ENCODE results near the gene TNFRSF9. TPM values are rescaled to one million over a fixed set of nuclear protein-coding genes. Genes with fewer than 3 reads are reported as not detected.

Gene TNFRSF9
- total and polyA plus RNA-seq, 9 of the 15 experiments (the other 6 are each of a cell fraction or from before 2014, with no cell fraction given): 0.04 to 0.29 (median 0.08) TPM; not detected in 1

- peak; percentile 92 to 97 for TF ChIP-seq MNT (conservative IDR thresholded peaks at IDR 0.05)
- no peak for TF ChIP-seq TAF15 (IDR thresholded peaks at IDR 0.05; ENCODE audit: low read depth, low read length)
- TF ChIP-seq GABPB2 (CRISPR knock-in tag; conservative IDR thresholded peaks at IDR 0.05): no peak
- 0 out of 2 replicates have a peak, but pooled peaks have one; percentile 43 for TF ChIP-seq ZNF584 (CRISPR knock-in tag; IDR thresholded peaks at IDR 0.05; ENCODE audit: low read depth)
- TF ChIP-seq ZNF449 (CRISPR knock-in tag; IDR thresholded peaks at IDR 0.05): no peak
- TF ChIP-seq ZNF253 (CRISPR knock-in tag; conservative IDR thresholded peaks at IDR 0.05): no peak
- TF ChIP-seq EZH2 (IDR thresholded peaks at IDR 0.05; ENCODE audit: borderline replicate concordance, low read depth, low read length): no peak
- peak; percentile 50; the same call in 1 of the 2 replicates for TF ChIP-seq ZNF175 (CRISPR knock-in tag; IDR thresholded peaks at IDR 0.05; ENCODE audit: low read depth)
- no peak for TF ChIP-seq ZNF764 (CRISPR knock-in tag; IDR thresholded peaks at IDR 0.05; ENCODE audit: low read depth)
- peak; percentile 99 for TF ChIP-seq HNRNPLL (IDR thresholded peaks at IDR 0.05; ENCODE audit: low read depth, low read length, poor library complexity, severe bottlenecking)
- no peak; the same call in 1 of the 2 replicates for TF ChIP-seq NCOA1 (IDR thresholded peaks at IDR 0.05; ENCODE audit: low read depth)
- TF ChIP-seq IRF2 (CRISPR knock-in tag; IDR thresholded peaks at IDR 0.05): no peak
- TF ChIP-seq SP1 (CRISPR knock-in tag; IDR thresholded peaks at IDR 0.05): peak; percentile 96
- TF ChIP-seq ZBTB9 (CRISPR knock-in tag; IDR thresholded peaks at IDR 0.05): peak; percentile 56; the same call in 1 of the 2 replicates
- peak; percentile 96 for TF ChIP-seq ZNF740 (CRISPR knock-in tag; IDR thresholded peaks at IDR 0.05)
- no peak; a peak in 1 of 4 replicates for TF ChIP-seq ZNF740 (tag; IDR thresholded peaks at IDR 0.05)
- no peak for TF ChIP-seq SREBF2 (CRISPR knock-in tag; IDR thresholded peaks at IDR 0.05)
- TF ChIP-seq BACH1 (tag; IDR thresholded peaks at IDR 0.05): no peak
- TF ChIP-seq XRCC4 (IDR thresholded peaks at IDR 0.05; ENCODE audit: extremely low read depth, insufficient read depth, insufficient read length): no peak
- peak; percentile 60; the same call in 1 of the 2 replicates for TF ChIP-seq SPI1 (IDR thresholded peaks at IDR 0.05; ENCODE audit: borderline replicate concordance, low read depth, low read length)
- no peak for TF ChIP-seq HNRNPK (IDR thresholded peaks at IDR 0.05; ENCODE audit: low read depth, low read length, poor library complexity, severe bottlenecking)
- TF ChIP-seq ZNF12 (CRISPR knock-in tag; IDR thresholded peaks at IDR 0.05): peak; percentile 72; the same call in 1 of the 2 replicates
- no peak for TF ChIP-seq MECOM (CRISPR knock-in tag; IDR thresholded peaks at IDR 0.05)
Observed at GRCh38 chr1:7961216-7962013, 20.8 kb upstream of the TNFRSF9 start, which contains the start of gene PARK7 (continued).

All from K562 (cell line).